Measurements from ENCODE around the gene COA3.

Gene COA3

DNA sequence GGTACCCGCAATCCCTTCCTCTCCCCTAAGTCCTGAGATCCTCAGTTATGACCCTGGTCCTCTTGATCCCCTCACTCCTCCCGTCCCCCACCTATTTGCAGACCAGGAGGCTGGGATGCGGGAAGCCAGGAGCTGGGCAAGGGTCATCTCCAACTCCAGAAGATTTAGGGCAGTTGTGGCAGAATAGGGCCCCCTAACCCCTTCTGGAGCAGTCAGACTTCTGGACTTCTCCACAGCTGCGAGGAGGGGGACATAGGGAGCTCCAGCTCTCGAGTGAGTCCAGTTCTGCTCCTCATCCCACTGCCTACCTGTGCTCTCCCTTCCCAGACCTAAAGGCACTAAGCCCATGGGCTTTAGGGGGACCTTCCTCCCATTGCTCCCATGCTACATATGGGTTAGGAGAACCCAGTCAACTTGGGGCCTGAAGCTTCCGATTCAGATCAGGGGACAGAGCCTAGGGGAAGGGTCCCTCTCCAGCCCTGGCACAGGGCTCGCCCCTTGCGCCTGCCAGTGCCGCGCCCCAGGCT, 16.8 kb downstream of the COA3 start:
- TF ChIP-seq, protein P1, sequence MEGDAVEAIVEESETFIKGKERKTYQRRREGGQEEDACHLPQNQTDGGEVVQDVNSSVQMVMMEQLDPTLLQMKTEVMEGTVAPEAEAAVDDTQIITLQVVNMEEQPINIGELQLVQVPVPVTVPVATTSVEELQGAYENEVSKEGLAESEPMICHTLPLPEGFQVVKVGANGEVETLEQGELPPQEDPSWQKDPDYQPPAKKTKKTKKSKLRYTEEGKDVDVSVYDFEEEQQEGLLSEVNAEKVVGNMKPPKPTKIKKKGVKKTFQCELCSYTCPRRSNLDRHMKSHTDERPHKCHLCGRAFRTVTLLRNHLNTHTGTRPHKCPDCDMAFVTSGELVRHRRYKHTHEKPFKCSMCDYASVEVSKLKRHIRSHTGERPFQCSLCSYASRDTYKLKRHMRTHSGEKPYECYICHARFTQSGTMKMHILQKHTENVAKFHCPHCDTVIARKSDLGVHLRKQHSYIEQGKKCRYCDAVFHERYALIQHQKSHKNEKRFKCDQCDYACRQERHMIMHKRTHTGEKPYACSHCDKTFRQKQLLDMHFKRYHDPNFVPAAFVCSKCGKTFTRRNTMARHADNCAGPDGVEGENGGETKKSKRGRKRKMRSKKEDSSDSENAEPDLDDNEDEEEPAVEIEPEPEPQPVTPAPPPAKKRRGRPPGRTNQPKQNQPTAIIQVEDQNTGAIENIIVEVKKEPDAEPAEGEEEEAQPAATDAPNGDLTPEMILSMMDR (IDR thresholded peaks at IDR 0.05; ENCODE audit: low read depth, low read length, missing control alignments): no peak
- no peak for DNase-seq (ENCODE audit: low read depth)
- no peak overlapping the region for H3K4me3 ChIP-seq (ENCODE audit: low read depth, low read length)

DNA sequence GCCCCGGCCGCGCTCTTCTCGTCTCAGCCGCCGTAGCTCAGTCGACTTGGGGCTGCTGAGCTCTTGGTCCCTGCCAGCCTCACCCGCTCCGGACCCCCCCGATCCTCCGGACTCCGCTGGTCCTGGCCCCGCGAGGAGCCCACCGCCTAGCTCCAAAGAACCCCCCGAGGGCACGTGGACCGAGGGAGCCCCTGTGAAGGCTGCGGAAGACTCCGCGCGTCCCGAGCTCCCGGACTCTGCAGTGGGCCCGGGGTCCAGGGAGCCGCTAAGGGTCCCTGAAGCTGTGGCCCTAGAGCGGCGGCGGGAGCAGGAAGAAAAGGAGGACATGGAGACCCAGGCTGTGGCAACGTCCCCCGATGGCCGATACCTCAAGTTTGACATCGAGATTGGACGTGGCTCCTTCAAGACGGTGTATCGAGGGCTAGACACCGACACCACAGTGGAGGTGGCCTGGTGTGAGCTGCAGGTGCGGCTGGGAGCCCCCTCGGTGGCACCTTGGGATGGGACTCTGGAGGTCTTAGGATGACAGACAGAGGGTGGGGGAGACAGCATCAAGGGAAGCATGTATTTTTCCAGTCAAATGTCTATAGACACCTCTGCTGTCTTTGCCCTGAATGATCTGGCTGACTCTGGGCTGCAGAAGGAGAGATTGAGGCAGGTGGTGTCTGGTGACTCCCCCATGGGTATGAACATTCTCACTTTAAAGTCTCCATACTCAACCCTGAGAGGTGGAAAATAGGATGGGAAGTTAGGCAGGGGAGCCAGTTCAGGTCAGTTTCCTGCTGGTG, 17.5 kb downstream of the COA3 start:
- TF ChIP-seq, protein P1 (IDR thresholded peaks at IDR 0.05; ENCODE audit: low read depth, low read length, missing control alignments): no peak
- DNase-seq (ENCODE audit: low read depth): no peak
- H3K4me3 ChIP-seq (ENCODE audit: low read depth, low read length): no peak overlapping the region

DNA sequence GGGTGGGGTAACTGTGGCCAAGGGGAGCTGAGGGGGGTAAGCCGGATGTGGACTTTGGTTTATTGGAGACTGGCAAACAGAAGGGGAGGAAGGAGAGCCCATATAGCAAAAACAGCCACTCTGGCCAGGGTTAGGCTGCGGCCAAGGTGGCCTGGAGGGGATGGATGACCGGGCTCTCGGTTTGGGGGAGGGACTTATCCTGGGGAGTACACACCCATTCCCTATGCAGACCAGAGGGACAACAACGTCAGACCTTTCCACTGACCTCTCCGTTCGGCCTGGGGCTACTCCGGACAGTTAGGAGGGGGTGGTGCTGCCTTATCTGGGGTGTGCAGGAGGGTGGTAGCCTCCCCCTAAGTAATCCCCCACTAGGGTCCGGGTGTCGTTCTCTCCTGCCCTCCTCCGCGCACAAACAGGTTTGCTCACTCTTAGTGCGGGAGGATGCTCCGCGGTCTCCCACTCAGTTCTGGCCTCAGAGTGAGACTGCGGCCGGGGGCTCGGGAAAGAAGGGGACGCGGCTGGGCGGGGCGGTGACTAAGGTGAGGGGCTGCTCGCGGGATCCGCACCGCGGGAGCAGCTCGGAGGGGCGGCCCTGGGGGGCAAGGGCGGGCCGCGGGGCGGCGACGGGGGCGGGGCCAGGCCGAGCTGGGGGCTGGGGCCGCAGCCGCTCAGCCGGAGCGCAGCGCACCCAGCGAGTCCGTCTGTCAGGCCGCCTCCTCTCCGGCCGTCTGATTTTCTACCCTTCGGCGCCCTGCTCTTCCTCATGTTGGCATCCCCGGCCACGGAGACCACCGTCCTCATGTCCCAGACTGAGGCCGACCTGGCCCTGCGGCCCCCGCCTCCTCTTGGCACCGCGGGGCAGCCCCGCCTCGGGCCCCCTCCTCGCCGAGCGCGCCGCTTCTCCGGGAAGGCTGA, 18.3 kb downstream of the COA3 start, which contains the start of gene WNK4:
TSS of gene WNK4 (plus strand) at position 675 of the 915 bp plus-strand sequence. CDS start at position 764, 89 bp downstream.
- no peak within 1 kb of the TSS for H3K4me3 ChIP-seq (ENCODE audit: low read depth, low read length)
- no peak for DNase-seq (ENCODE audit: low read depth)
- TF ChIP-seq, protein P1 (IDR thresholded peaks at IDR 0.05; ENCODE audit: low read depth, low read length, missing control alignments): no peak

DNA sequence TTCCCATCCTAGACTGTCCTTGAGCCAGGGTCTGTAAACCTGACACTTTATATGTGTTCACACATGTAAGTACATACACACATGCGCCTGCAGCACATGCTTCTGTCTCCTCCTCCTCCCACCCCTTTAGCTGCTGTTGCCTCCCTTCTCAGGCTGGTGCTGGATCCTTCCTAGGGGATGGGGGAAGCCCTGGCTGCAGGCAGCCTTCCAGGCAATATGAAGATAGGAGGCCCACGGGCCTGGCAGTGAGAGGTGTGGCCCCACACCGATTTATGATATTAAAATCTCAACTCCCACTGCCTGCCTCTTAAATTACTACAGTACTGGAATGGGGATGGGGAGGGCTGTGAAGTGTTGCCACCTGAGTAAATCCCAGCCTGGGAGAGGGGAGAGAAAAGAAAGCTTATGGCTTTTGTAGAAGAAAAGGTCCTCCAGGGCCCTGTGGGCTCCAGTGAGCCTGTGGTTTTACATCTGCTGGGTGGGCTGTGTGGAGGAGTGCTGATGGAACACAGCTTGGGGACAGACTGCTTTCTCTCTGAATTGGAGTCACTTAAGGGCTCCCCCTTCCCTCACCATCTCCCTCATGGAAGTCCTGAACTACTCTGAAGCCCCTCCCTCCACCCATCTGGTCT, 19.1 kb downstream of the COA3 start:
- TF ChIP-seq, protein P1 (IDR thresholded peaks at IDR 0.05; ENCODE audit: low read depth, low read length, missing control alignments): no peak
- H3K4me3 ChIP-seq (ENCODE audit: low read depth, low read length): no peak overlapping the region
- no peak for DNase-seq (ENCODE audit: low read depth)

DNA sequence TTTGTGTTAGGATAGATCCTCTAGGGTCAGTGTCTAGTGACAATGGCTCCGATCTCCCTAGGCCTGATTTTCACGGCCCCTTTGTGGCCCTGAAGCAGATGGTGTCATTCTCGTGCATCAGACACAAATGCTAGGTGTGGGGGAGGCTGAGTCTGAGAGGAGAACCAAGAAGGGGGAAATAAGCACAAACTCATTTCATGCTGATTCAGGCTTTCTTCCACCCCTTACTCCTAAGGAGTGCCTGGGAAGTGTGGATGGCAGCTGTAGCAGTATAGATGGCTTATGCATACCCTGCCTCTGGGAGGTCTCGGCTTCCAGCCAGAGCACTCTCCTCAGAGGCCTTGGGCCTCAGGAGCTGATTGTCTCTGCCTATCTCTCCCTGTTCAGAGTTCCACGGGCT, 19.9 kb downstream of the COA3 start:
- TF ChIP-seq, protein P1 (IDR thresholded peaks at IDR 0.05; ENCODE audit: low read depth, low read length, missing control alignments): no peak
- no peak overlapping the region for H3K4me3 ChIP-seq (ENCODE audit: low read depth, low read length)
- no peak for DNase-seq (ENCODE audit: low read depth)

DNA sequence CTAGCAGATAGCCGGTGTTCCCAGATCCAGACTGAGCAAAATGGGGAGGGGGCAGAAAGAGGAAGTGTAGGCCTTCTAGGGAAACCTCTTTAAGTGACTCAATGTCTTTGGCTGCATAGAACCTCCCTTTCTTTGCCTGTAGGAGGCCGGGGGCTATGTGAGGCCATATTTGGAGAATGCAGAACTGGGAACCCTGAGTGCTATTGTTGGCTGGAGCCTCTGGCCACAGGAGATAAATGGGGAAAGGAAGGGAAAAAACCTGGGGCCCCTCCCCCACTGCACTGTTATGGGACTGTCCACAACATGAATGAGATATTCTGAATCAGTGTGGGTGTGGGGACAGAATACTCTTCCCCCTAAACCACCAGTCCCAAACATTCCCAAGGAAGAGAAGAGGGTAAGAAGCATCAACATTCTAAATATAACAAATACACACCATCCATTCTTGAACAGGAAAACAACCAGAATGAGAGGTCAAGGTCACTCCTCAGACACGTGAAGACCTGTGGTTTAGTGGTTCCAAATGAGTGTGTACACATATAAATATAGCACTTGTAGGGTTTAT, 22.9 kb downstream of the COA3 start:
- TF ChIP-seq, protein P1 (IDR thresholded peaks at IDR 0.05; ENCODE audit: low read depth, low read length, missing control alignments): peak; percentile 8
- no peak overlapping the region for H3K4me3 ChIP-seq (ENCODE audit: low read depth, low read length)
- DNase-seq (ENCODE audit: low read depth): no peak
